SK-N-MC (cell line): ENCODE measurements around the gene SLC30A7.

Experiments used
- DNase-seq: peaks from one replicate; pipeline ENCODE4 v3.0.0-alpha.2; 2011; ENCODE audit warnings: low read depth, low spot score
- H3K27ac ChIP-seq: fragments of 200-600 bp; sonication (generic); 2 replicates; pipeline ENCODE4 v1.5.1; 2016; ENCODE audit warnings: mixed run types
- H3K36me3 ChIP-seq: fragments of 200-600 bp; sonication (generic); 2 replicates; pipeline ENCODE4 v1.6.1; 2017; ENCODE audit warnings: antibody characterized with exemption, low read length, mixed read lengths; ENCODE audit not compliant: insufficient read depth
- H3K4me3 ChIP-seq: fragments of 200-600 bp; sonication (generic); 2 replicates; pipeline ENCODE4 v1.5.1; 2016
- H3K9ac ChIP-seq: fragments of 200-600 bp; sonication (generic); 2 replicates; pipeline ENCODE4 v1.8.0; 2017; ENCODE audit warnings: mixed run types, mixed read lengths; ENCODE audit not compliant: insufficient read length
- H3K9me3 ChIP-seq: fragments of 200-600 bp; sonication (generic); 2 replicates; pipeline ENCODE4 v1.6.1; 2017; ENCODE audit warnings: low read depth, mild to moderate bottlenecking, antibody characterized with exemption, low read length, moderate library complexity, mixed read lengths
- EZH2 ChIP-seq: fragments of 200-600 bp; sonication (generic); IDR thresholded peaks from one replicate; pipeline ENCODE4 v1.6.1; 2017; ENCODE audit warnings: antibody characterized with exemption
- FOXP2 ChIP-seq: optimal IDR thresholded peaks from 2 replicates; pipeline ENCODE3; 2011; ENCODE audit warnings: mild to moderate bottlenecking, moderate library complexity; ENCODE audit not compliant: insufficient read depth; ENCODE audit errors: extremely low read length, control extremely low read depth
- POLR2AphosphoS5 ChIP-seq: IDR thresholded peaks from 2 replicates; pipeline ENCODE4 v1.6.1; 2012; ENCODE audit warnings: mild to moderate bottlenecking, low read depth, low read length, borderline replicate concordance

Gene SLC30A7

DNA sequence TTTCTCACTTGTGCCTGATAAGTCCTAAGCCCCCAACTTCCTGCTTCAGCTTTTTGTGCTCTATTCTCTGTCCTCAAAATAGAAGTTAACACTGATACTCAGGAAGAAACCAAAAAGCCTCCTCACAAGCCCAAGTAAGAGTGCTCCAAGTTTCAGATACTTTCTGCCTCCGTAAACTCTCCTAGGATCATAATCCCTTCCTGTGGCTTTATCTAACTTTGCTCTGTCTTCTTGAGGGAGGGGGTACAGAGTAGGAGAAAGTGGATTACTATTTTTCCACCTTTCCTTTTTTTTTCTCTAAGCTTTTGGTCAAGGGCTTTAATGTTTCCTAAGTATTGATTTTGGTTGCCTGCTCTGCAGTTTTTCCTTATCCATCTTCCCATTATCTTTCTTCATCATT, 75.1 kb downstream of the SLC30A7 start:
- no peak overlapping the region for H3K4me3 ChIP-seq
- H3K9ac ChIP-seq, result no peak overlapping the region
- H3K9me3 ChIP-seq, result no peaks in the 10 kb centered on the region
- no peak overlapping the region for H3K27ac ChIP-seq
- H3K36me3 ChIP-seq, result peaks cover 24% of the 10 kb centered on the region
- no peak for TF ChIP-seq EZH2
- no peak for TF ChIP-seq FOXP2
- TF ChIP-seq POLR2AphosphoS5, result no peak
- DNase-seq, result no peak

GRCh38 chr1:100972185-100972584, 76.3 kb downstream of the SLC30A7 start:
- H3K9ac ChIP-seq, result no peak overlapping the region
- peaks cover 14% of the 10 kb centered on the region for H3K36me3 ChIP-seq
- H3K4me3 ChIP-seq, result no peak overlapping the region
- H3K27ac ChIP-seq, result no peak overlapping the region; the same call in 1 of the 2 replicates
- no peak for TF ChIP-seq POLR2AphosphoS5
- TF ChIP-seq EZH2, result no peak
- TF ChIP-seq FOXP2, result no peak
- H3K9me3 ChIP-seq, result no peaks in the 10 kb centered on the region
- no peak for DNase-seq

DNA sequence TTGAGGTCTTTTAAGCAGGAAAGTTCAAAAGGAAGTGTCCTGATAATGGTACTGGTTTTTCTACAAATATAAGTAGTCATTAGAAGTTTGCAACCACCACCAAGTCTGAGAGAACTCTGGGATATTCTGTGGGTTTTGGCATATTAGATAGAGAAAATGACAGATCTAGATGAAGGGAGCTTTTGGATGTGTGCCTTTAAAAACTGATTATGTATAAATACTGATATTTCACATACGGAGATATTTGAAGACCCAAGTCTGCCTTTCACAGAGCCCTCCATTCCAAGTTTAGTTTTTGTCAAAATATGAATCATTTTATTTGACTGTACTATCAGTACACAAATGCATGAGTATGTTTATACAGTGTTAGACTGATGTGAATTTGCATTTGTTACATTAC, 81.0 kb downstream of the SLC30A7 start:
- H3K9me3 ChIP-seq, result no peaks in the 10 kb centered on the region
- H3K9ac ChIP-seq, result no peak overlapping the region
- TF ChIP-seq FOXP2 (no peak), EZH2 (no peak), POLR2AphosphoS5 (no peak)
- H3K36me3 ChIP-seq, result peaks cover 14% of the 10 kb centered on the region
- H3K4me3 ChIP-seq, result no peak overlapping the region
- H3K27ac ChIP-seq, result no peak overlapping the region
- DNase-seq, result no peak

GRCh38 chr1:100979631-100980030, 83.7 kb downstream of the SLC30A7 start:
- Histone ChIP-seq H3K36me3 (peaks cover 23% of the 10 kb centered on the region), H3K27ac (0 out of 2 replicates have a peak overlapping the region, but pooled peaks have one; percentile 26), H3K9me3 (no peaks in the 10 kb centered on the region), H3K4me3 (no peak overlapping the region), H3K9ac (no peak overlapping the region)
- TF ChIP-seq FOXP2 (no peak), EZH2 (no peak), POLR2AphosphoS5 (no peak; the same call in 1 of the 2 replicates)
- no peak for DNase-seq

GRCh38 chr1:100982793-100983192, 86.9 kb downstream of the SLC30A7 start:
- H3K27ac ChIP-seq, result no peak overlapping the region
- peaks cover 18% of the 10 kb centered on the region for H3K36me3 ChIP-seq
- TF ChIP-seq EZH2, result no peak
- TF ChIP-seq FOXP2, result no peak
- no peak for TF ChIP-seq POLR2AphosphoS5
- no peak overlapping the region for H3K9ac ChIP-seq
- H3K9me3 ChIP-seq, result no peaks in the 10 kb centered on the region
- DNase-seq, result no peak
- H3K4me3 ChIP-seq, result no peak overlapping the region

GRCh38 chr1:100988121-100988520, 92.2 kb downstream of the SLC30A7 start:
- H3K36me3 ChIP-seq, result peaks cover 36% of the 10 kb centered on the region
- no peak for TF ChIP-seq EZH2
- TF ChIP-seq POLR2AphosphoS5, result no peak
- TF ChIP-seq FOXP2, result no peak
- no peak for DNase-seq
- no peak overlapping the region for H3K9ac ChIP-seq
- no peak overlapping the region for H3K27ac ChIP-seq
- no peaks in the 10 kb centered on the region for H3K9me3 ChIP-seq
- H3K4me3 ChIP-seq, result no peak overlapping the region

GRCh38 chr1:100989306-100990077, 93.6 kb downstream of the SLC30A7 start:
- TF ChIP-seq FOXP2, result no peak
- no peak for TF ChIP-seq EZH2
- TF ChIP-seq POLR2AphosphoS5, result no peak
- Histone ChIP-seq H3K36me3 (peaks cover 32% of the 10 kb centered on the region), H3K27ac (no peak overlapping the region), H3K9me3 (no peaks in the 10 kb centered on the region), H3K9ac (no peak overlapping the region), H3K4me3 (no peak overlapping the region)
- no peak for DNase-seq

DNA sequence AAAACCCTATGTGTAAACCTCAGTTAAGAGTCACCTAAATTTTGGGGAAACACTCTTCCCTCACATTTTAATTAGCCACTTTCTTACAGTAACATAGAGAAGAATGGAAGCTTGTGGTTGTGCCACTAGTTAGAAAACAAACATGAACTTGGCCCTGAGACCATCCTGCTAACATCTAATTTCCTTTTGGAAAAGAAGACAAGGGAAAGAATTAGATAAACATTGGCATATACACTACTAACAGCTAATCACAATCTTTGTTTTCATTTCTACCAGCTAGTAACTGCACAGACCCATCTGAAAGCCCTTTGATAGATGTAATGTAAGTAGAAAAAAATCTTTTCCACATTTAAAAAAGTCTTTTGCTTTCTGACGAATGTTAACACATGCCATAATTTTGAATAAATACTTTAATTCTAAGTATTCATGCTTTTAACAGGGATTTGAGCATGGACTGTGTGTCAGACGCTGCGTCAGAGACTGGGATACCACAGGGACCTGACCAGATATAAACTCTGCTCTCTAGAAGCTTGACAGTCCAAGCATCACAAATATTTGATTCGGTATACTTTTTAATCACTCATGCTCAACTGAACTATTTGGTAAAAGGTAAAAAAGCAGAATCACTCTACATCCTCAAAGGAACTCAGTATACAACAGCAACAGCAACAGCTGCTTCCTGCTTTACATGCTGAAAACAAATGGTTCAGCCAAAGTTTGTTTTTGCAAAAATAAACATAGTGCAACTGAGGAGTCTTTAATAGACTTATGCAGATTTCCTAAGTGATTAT, 99.5 kb downstream of the SLC30A7 start:
- DNase-seq, result no peak
- Histone ChIP-seq H3K36me3 (peaks cover 52% of the 10 kb centered on the region), H3K27ac (no peak overlapping the region), H3K9ac (no peak overlapping the region), H3K9me3 (no peaks in the 10 kb centered on the region), H3K4me3 (no peak overlapping the region)
- TF ChIP-seq POLR2AphosphoS5, result no peak
- TF ChIP-seq FOXP2, result no peak
- no peak for TF ChIP-seq EZH2
